Epithelial cell of proximal tubule (primary cell): ENCODE measurements around the gene PTH1R. TPM values are rescaled to one million over a fixed set of nuclear protein-coding genes. Genes with fewer than 3 reads are reported as not detected.

Experiments
- DNase-seq: peaks from one replicate; pipeline ENCODE4 v3.0.0-alpha.2; 2011; ENCODE audit warnings: low read depth
- H3K4me3 ChIP-seq: 2 replicates; pipeline ENCODE4 v1.5.1; 2011; ENCODE audit warnings: low read depth, mild to moderate bottlenecking, low read length
- total RNA-seq: library from RNA; depleted of rRNA; stranded (reverse); fragments of >200 nt; gene quantifications from 2 replicates; pipeline ENCODE4 v1.2.3, GENCODE V29; 2015
- TF ChIP-seq, protein P1 (sequence below): conservative IDR thresholded peaks from 2 replicates; pipeline ENCODE4 v1.5.1; 2012; ENCODE audit warnings: low read depth, mild to moderate bottlenecking, low read length

Gene PTH1R
- total RNA-seq, 1 donor from 2014 or later, result 11.5 TPM

DNA sequence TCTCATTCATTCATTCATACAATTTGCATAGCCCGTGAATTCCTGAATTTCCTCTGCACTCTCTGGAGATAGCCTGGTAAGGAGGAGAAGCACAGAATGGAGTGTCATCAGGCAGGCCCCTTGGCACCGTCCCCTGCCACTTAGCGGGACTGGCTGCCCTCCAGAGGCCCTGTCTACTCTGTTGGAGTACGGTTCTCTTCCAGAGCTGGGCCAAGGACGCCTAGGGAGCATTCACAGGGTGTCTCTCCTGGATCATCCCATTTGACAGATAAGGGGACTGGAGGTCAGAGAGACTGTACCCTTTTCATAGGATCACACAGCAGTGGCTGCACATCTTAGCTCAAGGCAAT, 48.0 kb downstream of the PTH1R start:
- TF ChIP-seq, protein P1, sequence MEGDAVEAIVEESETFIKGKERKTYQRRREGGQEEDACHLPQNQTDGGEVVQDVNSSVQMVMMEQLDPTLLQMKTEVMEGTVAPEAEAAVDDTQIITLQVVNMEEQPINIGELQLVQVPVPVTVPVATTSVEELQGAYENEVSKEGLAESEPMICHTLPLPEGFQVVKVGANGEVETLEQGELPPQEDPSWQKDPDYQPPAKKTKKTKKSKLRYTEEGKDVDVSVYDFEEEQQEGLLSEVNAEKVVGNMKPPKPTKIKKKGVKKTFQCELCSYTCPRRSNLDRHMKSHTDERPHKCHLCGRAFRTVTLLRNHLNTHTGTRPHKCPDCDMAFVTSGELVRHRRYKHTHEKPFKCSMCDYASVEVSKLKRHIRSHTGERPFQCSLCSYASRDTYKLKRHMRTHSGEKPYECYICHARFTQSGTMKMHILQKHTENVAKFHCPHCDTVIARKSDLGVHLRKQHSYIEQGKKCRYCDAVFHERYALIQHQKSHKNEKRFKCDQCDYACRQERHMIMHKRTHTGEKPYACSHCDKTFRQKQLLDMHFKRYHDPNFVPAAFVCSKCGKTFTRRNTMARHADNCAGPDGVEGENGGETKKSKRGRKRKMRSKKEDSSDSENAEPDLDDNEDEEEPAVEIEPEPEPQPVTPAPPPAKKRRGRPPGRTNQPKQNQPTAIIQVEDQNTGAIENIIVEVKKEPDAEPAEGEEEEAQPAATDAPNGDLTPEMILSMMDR, result no peak
- no peak overlapping the region for H3K4me3 ChIP-seq
- DNase-seq, result no peak

DNA sequence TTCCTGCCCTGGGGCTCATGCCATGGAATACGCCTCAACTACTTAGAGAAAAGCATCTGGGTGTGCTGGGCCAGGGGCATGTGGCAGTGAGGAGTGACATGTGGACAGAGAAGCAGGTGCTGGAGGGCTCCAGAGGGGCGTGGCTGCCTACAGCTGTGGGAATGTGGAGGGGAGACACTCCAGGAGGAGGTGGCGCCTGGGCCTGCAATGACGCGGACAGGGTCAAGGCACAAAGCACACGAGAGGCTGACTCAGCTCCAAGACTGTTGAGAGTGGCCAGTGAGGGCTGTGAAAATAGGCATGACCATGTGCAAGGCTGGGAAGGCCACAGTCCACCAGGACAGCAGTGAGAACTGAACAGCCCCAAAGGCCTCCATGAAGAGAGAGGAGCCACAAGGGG, 48.5 kb downstream of the PTH1R start:
- TF ChIP-seq, protein P1, result no peak
- DNase-seq, result no peak
- H3K4me3 ChIP-seq, result no peak overlapping the region

DNA sequence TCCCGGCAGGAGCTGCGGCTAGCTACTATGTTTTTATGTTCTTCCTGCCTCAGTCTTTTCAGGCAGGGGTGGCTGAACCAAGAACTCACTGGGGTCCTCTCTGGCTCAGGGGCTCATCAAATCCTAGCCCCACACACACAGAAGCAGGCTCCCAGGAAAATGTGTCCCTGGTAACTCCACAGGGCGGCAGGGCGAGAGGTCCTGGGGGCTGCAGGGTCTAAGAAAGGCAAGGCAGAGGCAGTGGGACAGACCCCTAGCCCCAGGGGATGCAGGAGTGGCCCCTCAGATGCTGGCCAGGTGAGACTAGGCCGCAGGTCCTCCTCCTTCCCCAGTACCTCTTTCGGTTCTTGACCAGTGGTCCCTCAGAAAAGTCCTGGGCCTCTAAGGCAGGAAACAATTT, 48.9 kb downstream of the PTH1R start:
- DNase-seq, result no peak
- TF ChIP-seq, protein P1, result no peak
- H3K4me3 ChIP-seq, result no peak overlapping the region

DNA sequence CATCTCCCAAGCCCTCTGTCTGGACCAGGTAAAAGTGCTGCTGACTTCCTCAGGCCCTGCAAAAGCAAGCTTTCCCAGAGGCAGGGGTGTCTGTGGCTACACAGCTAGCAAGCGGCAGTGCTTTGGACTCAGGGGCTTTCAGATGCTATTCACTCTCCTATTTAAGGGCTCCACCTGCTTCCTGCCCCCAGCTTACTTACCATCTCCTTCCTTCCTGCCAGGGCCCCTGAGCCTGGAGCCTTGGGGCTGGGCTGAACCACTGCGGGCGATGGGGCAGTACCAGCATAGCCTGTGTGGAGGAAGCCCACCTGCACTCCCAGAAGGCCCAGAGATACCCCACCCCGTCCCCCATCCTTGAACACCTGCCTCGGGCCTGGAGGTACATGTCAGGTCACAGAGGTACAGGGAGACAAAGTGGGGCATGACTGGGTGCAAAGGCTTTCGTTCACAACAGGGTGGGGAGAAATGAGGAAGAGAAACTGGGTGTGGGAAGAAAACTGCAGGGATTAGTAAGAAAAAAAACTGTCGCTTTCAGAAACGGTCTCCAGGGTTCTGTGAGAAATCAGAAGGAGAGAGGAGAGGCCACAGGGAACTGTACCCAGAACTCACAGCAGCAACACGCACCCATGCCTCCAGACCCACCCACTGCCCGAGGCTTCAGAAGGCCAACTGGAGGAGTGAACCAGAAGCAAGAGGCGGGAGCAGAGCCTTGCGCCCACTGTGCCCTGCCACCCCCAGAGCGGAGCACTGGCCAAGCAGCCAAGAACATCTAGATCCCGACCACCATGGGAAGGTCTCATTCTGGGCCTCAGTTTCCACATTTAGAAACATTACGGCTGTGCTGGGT, 49.6 kb downstream of the PTH1R start:
- no peak overlapping the region for H3K4me3 ChIP-seq
- DNase-seq, result no peak
- TF ChIP-seq, protein P1, result no peak

DNA sequence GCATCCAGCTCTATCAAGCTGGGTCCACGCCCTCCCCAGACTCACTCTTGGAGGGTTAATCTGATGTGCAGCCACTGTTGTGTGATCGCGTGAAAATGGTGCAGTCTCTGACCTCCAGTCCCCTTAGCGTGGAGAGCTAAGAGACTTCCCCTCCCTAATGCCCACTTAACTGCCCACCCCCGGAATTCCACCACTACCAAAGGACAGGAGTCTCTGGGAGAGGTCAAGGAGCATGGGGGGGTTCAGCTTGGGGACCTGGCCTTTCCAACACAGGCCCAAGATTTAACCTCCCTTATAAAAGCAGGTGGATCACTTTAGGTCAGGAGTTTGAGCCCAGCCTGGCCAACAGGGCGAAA, 50.2 kb downstream of the PTH1R start:
- H3K4me3 ChIP-seq, result no peak overlapping the region
- TF ChIP-seq, protein P1, result no peak
- no peak for DNase-seq

DNA sequence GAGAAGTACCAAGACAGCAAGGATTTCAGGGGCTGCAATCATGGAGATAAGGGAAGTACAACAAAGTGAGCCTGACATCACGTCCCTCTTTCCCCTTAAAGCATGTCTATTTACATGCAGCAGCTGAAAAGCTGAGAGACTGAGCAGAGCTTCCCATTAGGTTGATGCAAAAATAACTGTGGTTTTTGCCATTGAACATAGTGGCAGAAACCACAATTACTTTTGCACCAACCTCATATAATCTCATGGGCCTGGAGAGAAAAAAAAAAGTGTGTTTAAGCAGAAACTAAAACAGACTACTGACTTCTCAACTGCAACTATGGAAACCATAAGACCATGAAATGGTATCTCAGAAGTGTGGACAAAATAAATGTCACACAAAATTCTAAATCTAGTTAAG, 50.8 kb downstream of the PTH1R start:
- H3K4me3 ChIP-seq, result no peak overlapping the region
- no peak for DNase-seq
- TF ChIP-seq, protein P1, result no peak

DNA sequence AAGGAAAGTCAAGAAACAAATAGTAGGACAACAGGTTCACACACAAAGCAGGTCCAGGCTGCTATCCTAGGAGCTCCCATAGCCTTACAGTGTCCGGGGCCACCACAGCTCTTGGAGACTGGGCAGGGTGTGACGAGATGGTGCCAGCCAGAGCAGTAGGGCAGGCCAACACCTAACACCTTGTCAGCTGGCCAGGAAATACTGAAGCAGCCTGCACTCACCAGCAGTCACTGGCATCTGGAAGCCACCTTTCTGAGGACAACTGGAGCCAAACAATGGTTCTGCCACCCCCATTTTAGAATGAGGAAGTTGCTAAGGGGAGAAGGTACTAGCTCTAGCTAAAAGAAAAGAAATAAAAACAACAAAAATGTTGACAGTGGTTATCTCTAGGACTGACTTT, 51.8 kb downstream of the PTH1R start:
- DNase-seq, result no peak
- TF ChIP-seq, protein P1, result no peak
- H3K4me3 ChIP-seq, result no peak overlapping the region
